CD8-positive, alpha-beta memory T cell (primary cell): Measurements from ENCODE around the gene HIF3A. TPM values are rescaled to one million over a fixed set of nuclear protein-coding genes. Genes with fewer than 3 reads are reported as not detected.
"Not testable (repeated sequence)": the region's sequence is repeated elsewhere in the genome, so short reads cannot be mapped to it uniquely, and the experiment has no call there.

ENCODE experiments used
- CTCF ChIA-PET: fragments of 350-600 bp; sonication (Branson Sonifier 250); formaldehyde crosslinking; loops from one replicate; lab custom pipeline; 2021; ENCODE audit warnings: antibody characterized with exemption; lab: Charles Lee
- POLR2A ChIA-PET: fragments of 350-600 bp; sonication (Branson Sonifier 250); formaldehyde crosslinking; loops from one replicate; lab custom pipeline; 2021; ENCODE audit warnings: antibody characterized with exemption; lab: Charles Lee
- DNase-seq, 5 donors: peaks; one replicate each; pipeline versions ENCODE4 v3.0.0 to v3.0.0-alpha.2; 2020 to 2022; ENCODE audit warnings: mixed read lengths in 1 of 5
- H3K27ac ChIP-seq: one replicate; pipeline ENCODE4 v1.7.0; 2013; ENCODE audit warnings: low read depth, mild to moderate bottlenecking, low read length, moderate library complexity
- H3K27me3 ChIP-seq: 2 replicates; pipeline ENCODE4 v1.7.0; 2013; ENCODE audit warnings: low read length, mild to moderate bottlenecking; ENCODE audit not compliant: insufficient read depth, poor library complexity, severe bottlenecking
- H3K36me3 ChIP-seq: 2 replicates; pipeline ENCODE4 v1.7.0; 2013; ENCODE audit warnings: mild to moderate bottlenecking, low read length, moderate library complexity; ENCODE audit not compliant: insufficient read depth
- H3K4me1 ChIP-seq: 2 replicates; pipeline ENCODE4 v1.7.0; 2013; ENCODE audit warnings: mild to moderate bottlenecking, low read length, moderate library complexity; ENCODE audit not compliant: insufficient read depth
- H3K4me3 ChIP-seq: 2 replicates; pipeline ENCODE4 v1.7.0; 2013; ENCODE audit warnings: mild to moderate bottlenecking, low read length
- H3K9me3 ChIP-seq: 2 replicates; pipeline ENCODE4 v1.7.0; 2013; ENCODE audit warnings: mild to moderate bottlenecking, low read length
- H3K27ac Mint-ChIP-seq, 8 donors: one replicate each; pipeline ENCODE4 v1.8.0; 2020 to 2021; ENCODE audit warnings: mixed read lengths in 8 of 8, mild to moderate bottlenecking in 6 of 8, inconsistent platforms in 3 of 8, moderate library complexity in 3 of 8
- H3K27me3 Mint-ChIP-seq, 2 donors: one replicate each; pipeline ENCODE4 v1.8.0; 2020 to 2021; ENCODE audit warnings: mixed read lengths in 2 of 2, mild to moderate bottlenecking in 1 of 2, moderate library complexity in 1 of 2
- H3K36me3 Mint-ChIP-seq, 3 donors: one replicate each; pipeline ENCODE4 v1.8.0; 2020 to 2021; ENCODE audit warnings: mixed read lengths in 3 of 3, inconsistent platforms in 1 of 3, mild to moderate bottlenecking in 1 of 3
- H3K4me1 Mint-ChIP-seq, 3 donors: one replicate each; pipeline ENCODE4 v1.8.0; 2020 to 2021; ENCODE audit warnings: mixed read lengths in 3 of 3, inconsistent platforms in 1 of 3, mild to moderate bottlenecking in 1 of 3
- H3K4me3 Mint-ChIP-seq, 7 donors: one replicate each; pipeline ENCODE4 v1.8.0; 2020 to 2021; ENCODE audit warnings: mixed read lengths in 7 of 7, mild to moderate bottlenecking in 6 of 7, moderate library complexity in 4 of 7, inconsistent platforms in 2 of 7
- H3K9me3 Mint-ChIP-seq, 5 donors: one replicate each; pipeline ENCODE4 v1.8.0; 2020 to 2022; ENCODE audit warnings: mixed read lengths in 5 of 5, mild to moderate bottlenecking in 3 of 5, moderate library complexity in 2 of 5, inconsistent platforms in 1 of 5
- polyA plus RNA-seq: library from polyadenylated mRNA; unstranded; fragments of 300-500 nt; fragmentation: Illumina TruSeq; gene quantifications from one replicate; pipeline ENCODE4 v1.2.3, GENCODE V29; 2021
- total RNA-seq, 2 experiments: library from RNA; stranded (reverse); gene quantifications; one replicate each; pipeline ENCODE4 v1.2.3, GENCODE V29; 2021

The HIF3A gene
- total and polyA plus RNA-seq, 3 experiments from 2014 or later = not detected

- H3K4me3 Mint-ChIP-seq, H3K36me3 Mint-ChIP-seq, H3K27ac ChIP-seq, H3K9me3 ChIP-seq, DNase-seq, POLR2A ChIA-PET, H3K4me3 ChIP-seq, H3K9me3 Mint-ChIP-seq, H3K36me3 ChIP-seq: not testable (repeated sequence)
- Mint-ChIP-seq H3K27me3 (peaks cover 23 to 44% of the 10 kb centered on the region in 2 donors), H3K27ac (peak overlapping the region in 1 of 8 donors; percentile 24), H3K4me1 (peaks cover 20 to 34% (median 27%) of the 10 kb centered on the region in 3 donors)
- peaks cover 16% of the 10 kb centered on the region for H3K4me1 ChIP-seq
- H3K27me3 ChIP-seq = peaks cover 16% of the 10 kb centered on the region
- CTCF ChIA-PET = interaction anchor here (1.0 to 8.3 kb wide), 8 partner anchors 18 to 447 kb away, joined by 3 to 93 read pairs (median 4); no protein-coding TSS in a partner anchor
Observed at GRCh38 chr19:46264801-46265200, 32.0 kb upstream of the HIF3A start.

GRCh38 chr19:46265217-46265828 lies 31.5 kb upstream of the HIF3A start:
- H3K27me3 Mint-ChIP-seq = peaks cover 23 to 47% of the 10 kb centered on the region in 2 donors
- CTCF ChIA-PET = interaction anchor here (1.0 to 8.3 kb wide), 9 partner anchors 17 to 448 kb away, joined by 3 to 93 read pairs (median 4); no protein-coding TSS in a partner anchor
- Histone ChIP-seq H3K36me3 (no peaks in the 10 kb centered on the region), H3K4me3 (no peak overlapping the region), H3K27ac (no peak overlapping the region), H3K4me1 (peaks cover 16% of the 10 kb centered on the region), H3K9me3 (no peaks in the 10 kb centered on the region), H3K27me3 (peaks cover 19% of the 10 kb centered on the region)
- no peak overlapping the region for H3K4me3 Mint-ChIP-seq
- H3K4me1 Mint-ChIP-seq = peaks cover 20 to 34% (median 27%) of the 10 kb centered on the region in 3 donors
- POLR2A ChIA-PET = no interaction called here
- H3K36me3 Mint-ChIP-seq = no peaks in the 10 kb centered on the region
- peak overlapping the region in 1 of 8 donors; percentile 24 for H3K27ac Mint-ChIP-seq
- no peaks in the 10 kb centered on the region for H3K9me3 Mint-ChIP-seq
- peak; percentile 44 to 76 (median 67) for DNase-seq

DNA sequence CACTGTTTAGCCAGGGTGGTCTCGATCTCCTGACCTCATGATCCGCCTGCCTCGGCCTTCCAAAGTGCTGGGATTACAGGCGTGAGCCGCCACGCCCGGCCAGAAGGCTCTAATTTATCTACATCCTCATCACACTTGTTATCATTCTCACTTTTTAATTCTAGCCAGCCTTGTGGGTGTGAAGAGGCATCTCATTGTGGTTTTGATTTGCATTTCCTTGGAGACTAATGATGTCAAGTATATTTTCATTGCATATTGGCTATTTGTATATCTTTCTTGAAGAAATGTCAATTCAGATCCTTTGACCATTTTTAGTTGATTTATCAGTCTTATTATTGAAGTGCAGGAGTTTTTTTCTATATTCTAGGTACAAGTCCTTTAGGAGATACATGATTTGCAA lies 27.7 kb upstream of the HIF3A start:
- DNase-seq = peak in 1 of 5 donors; percentile 20
- Histone ChIP-seq H3K27ac (no peak overlapping the region), H3K27me3 (peaks cover 27% of the 10 kb centered on the region), H3K4me3 (no peak overlapping the region), H3K4me1 (no peaks in the 10 kb centered on the region), H3K9me3 (no peaks in the 10 kb centered on the region), H3K36me3 (no peaks in the 10 kb centered on the region)
- no peaks in the 10 kb centered on the region for H3K9me3 Mint-ChIP-seq
- no peak overlapping the region for H3K4me3 Mint-ChIP-seq
- H3K27ac Mint-ChIP-seq = no peak overlapping the region
- no peaks in the 10 kb centered on the region for H3K36me3 Mint-ChIP-seq
- POLR2A ChIA-PET = no interaction called here
- peaks cover 5 to 23% (median 13%) of the 10 kb centered on the region in 3 donors for H3K4me1 Mint-ChIP-seq
- CTCF ChIA-PET = interaction anchor here (8.3 kb wide), 1 partner anchor 241 kb away, joined by 93 read pairs; no protein-coding TSS in a partner anchor
- H3K27me3 Mint-ChIP-seq = peaks cover 22 to 59% of the 10 kb centered on the region in 2 donors

- Mint-ChIP-seq H3K27ac (no peak overlapping the region), H3K4me3 (no peak overlapping the region), H3K36me3 (no peaks in the 10 kb centered on the region), H3K4me1 (peaks cover 5 to 17% (median 13%) of the 10 kb centered on the region in 3 donors), H3K27me3 (peaks cover 22 to 59% of the 10 kb centered on the region in 2 donors), H3K9me3 (no peaks in the 10 kb centered on the region)
- no peaks in the 10 kb centered on the region for H3K36me3 ChIP-seq
- H3K27ac ChIP-seq = no peak overlapping the region
- POLR2A ChIA-PET = no interaction called here
- H3K4me1 ChIP-seq = no peaks in the 10 kb centered on the region
- H3K9me3 ChIP-seq = no peaks in the 10 kb centered on the region
- CTCF ChIA-PET = no interaction called here
- H3K4me3 ChIP-seq = no peak overlapping the region
- peaks cover 27% of the 10 kb centered on the region for H3K27me3 ChIP-seq
- no peak for DNase-seq
Observed at GRCh38 chr19:46270521-46271256, 26.2 kb upstream of the HIF3A start.

DNA sequence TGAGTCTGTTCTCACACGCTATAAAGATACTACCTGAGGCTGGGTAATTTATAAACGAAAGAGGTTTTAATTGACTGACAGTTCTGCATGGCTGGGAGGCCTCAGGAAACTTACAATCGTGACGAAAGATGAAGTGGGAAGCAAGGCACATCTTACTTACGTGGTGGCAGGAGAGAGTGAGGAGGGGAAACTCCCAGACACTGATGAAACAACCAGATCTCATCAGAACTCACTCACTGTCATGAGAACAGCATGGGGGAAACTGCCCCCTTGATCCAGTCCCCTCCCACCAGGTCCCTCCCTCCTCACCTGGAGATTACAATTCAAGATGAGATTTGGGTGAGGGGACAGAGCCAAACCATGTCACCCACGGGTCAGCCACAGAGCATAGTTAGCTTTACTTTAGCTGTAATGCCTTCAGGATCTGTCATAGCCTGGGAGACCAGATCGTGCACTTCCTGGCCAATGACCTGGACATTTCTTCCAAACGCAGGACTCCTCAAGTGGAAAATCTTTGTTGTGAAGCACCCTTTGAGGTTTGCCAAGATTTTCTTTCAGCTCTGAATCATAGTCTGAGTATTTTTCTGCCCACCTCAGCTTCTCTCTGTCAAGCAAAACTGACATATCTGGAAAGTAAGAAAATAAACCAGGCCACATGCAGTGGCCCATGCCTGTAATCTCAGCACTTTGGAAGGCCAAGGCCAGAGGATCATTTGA lies 25.2 kb upstream of the HIF3A start:
- Histone ChIP-seq H3K4me1 (no peaks in the 10 kb centered on the region), H3K27me3 (peaks cover 27% of the 10 kb centered on the region), H3K27ac (no peak overlapping the region), H3K9me3 (no peaks in the 10 kb centered on the region), H3K4me3 (no peak overlapping the region), H3K36me3 (no peaks in the 10 kb centered on the region)
- H3K36me3 Mint-ChIP-seq = no peaks in the 10 kb centered on the region
- no peaks in the 10 kb centered on the region for H3K9me3 Mint-ChIP-seq
- DNase-seq = no peak
- H3K4me3 Mint-ChIP-seq = no peak overlapping the region
- H3K4me1 Mint-ChIP-seq = peaks cover 5 to 17% (median 13%) of the 10 kb centered on the region in 3 donors
- ChIA-PET CTCF (interaction anchor here (0.6 to 0.8 kb wide), 2 partner anchors 9 to 328 kb away, joined by 3 read pairs; no protein-coding TSS in a partner anchor), POLR2A (no interaction called here)
- no peak overlapping the region for H3K27ac Mint-ChIP-seq
- H3K27me3 Mint-ChIP-seq = peaks cover 26 to 54% of the 10 kb centered on the region in 2 donors

GRCh38 chr19:46273931-46274330 lies 22.9 kb upstream of the HIF3A start:
- H3K4me1 ChIP-seq, H3K27ac Mint-ChIP-seq, H3K36me3 Mint-ChIP-seq, H3K36me3 ChIP-seq, H3K4me3 Mint-ChIP-seq, H3K4me3 ChIP-seq, CTCF ChIA-PET, DNase-seq, H3K9me3 ChIP-seq, POLR2A ChIA-PET, H3K9me3 Mint-ChIP-seq, H3K27ac ChIP-seq: not testable (repeated sequence)
- H3K27me3 Mint-ChIP-seq = peaks cover 33 to 55% of the 10 kb centered on the region in 2 donors
- peaks cover 3 to 13% (median 5%) of the 10 kb centered on the region in 3 donors for H3K4me1 Mint-ChIP-seq
- peaks cover 18% of the 10 kb centered on the region for H3K27me3 ChIP-seq

- ChIA-PET CTCF (interaction anchor here (1.6 kb wide), 1 partner anchor 110 kb away, joined by 4 read pairs; no protein-coding TSS in a partner anchor), POLR2A (no interaction called here)
- H3K27ac ChIP-seq = no peak overlapping the region
- H3K4me1 ChIP-seq = no peaks in the 10 kb centered on the region
- H3K9me3 Mint-ChIP-seq = no peaks in the 10 kb centered on the region
- H3K4me3 ChIP-seq = no peak overlapping the region
- peaks cover 5% of the 10 kb centered on the region for H3K27me3 ChIP-seq
- no peaks in the 10 kb centered on the region for H3K4me1 Mint-ChIP-seq
- no peak overlapping the region for H3K27ac Mint-ChIP-seq
- no peaks in the 10 kb centered on the region for H3K36me3 ChIP-seq
- DNase-seq = no peak
- no peak overlapping the region for H3K4me3 Mint-ChIP-seq
- H3K9me3 ChIP-seq = no peaks in the 10 kb centered on the region
- no peaks in the 10 kb centered on the region for H3K36me3 Mint-ChIP-seq
- peaks cover 25 to 27% of the 10 kb centered on the region in 2 donors for H3K27me3 Mint-ChIP-seq
Observed at GRCh38 chr19:46279177-46279576, 17.7 kb upstream of the HIF3A start.
